Activated gamma-delta T cell treated with anti-CD3 and anti-CD28 coated beads, Interleukin-2, amount 50 U/mL, for 16 hours (primary cell): Measurements from ENCODE around the gene EVA1C.
"Not testable (repeated sequence)": the region's sequence is repeated elsewhere in the genome, so short reads cannot be mapped to it uniquely, and the experiment has no call there.

Experiments
- DNase-seq: peaks from one replicate; pipeline ENCODE4 v3.0.0-alpha.2; 2020; ENCODE audit warnings: low read depth

Gene EVA1C

DNA sequence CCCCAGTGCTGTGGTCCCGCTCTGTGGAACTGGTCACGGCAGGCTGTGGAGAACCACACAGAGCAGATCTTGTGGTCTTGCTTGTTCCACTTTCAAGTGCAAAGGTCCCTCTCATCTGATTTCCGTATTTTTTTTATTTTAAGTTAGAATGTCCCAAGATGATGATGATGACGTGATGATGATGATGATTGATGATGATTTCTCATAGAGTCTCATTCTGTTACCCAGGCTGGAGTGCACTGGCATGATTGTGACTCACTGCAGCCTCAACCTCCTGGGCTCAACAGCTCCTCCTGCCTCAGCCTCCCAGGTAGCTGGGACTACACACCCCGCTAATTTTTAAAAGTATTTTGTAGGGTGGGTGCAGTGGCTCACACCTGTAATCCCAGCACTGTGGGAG lies 12.2 kb downstream of the EVA1C start:
- no peak for DNase-seq

DNA sequence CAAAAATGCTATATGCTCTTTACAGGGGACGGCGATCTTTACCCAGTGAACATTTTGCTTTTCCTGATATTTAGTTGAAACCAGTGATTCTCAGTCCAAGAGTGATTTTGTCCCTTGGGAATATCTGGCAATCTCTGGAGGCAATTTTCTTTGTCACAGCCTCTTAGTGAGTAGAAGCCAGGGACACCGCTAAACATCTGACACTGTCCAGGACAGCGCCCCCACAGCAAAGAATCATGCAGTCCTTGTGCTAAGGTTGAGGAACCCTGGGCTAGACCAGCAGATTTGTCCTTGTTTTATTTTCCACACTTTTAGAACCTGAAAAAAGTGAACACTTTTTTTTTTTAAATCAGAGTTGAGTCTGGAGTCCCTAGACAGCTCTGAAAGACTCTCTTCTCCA lies 13.1 kb downstream of the EVA1C start:
- no peak for DNase-seq

DNA sequence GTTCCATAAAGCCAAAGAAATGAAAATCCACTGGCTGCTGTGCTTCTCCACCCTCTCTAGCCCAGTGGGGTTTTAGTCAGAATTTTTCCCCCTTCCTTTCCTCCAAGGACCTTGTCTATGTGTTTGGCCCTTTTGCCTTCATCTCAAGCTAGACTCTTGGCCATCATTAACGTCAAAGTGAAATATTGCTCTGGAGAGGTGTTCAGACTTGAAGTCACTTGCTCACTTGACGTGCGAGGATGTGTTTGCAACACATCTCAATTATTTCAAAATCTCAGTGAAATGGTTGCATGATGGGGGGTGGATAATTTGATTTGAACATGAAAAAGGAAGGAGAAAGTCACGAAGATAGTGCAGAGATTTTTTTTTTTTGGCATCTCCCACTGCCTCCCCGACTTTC lies 13.6 kb downstream of the EVA1C start:
- no peak for DNase-seq

DNA sequence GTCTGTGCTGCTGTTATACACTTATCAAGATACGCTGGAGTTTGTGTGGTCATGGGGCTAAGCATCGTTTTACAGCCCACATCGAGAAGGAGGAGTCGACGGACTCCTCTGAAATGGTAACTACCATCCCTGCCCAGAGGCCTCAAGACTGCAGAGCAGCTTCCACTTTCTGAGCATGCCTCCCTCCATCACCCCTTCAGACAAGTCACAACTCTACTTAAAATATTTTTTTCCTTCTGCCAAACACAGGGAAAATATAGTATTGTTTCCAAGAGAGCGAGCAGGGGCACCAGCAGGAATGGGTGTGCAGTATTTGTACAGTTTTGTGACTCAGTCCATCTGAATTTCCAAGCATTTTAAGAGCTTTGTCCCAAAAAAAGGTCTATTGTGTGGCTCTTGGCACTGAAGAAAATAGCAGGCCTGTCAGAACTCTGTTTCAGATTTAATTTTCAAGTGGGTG lies 14.1 kb downstream of the EVA1C start:
- no peak for DNase-seq

DNA sequence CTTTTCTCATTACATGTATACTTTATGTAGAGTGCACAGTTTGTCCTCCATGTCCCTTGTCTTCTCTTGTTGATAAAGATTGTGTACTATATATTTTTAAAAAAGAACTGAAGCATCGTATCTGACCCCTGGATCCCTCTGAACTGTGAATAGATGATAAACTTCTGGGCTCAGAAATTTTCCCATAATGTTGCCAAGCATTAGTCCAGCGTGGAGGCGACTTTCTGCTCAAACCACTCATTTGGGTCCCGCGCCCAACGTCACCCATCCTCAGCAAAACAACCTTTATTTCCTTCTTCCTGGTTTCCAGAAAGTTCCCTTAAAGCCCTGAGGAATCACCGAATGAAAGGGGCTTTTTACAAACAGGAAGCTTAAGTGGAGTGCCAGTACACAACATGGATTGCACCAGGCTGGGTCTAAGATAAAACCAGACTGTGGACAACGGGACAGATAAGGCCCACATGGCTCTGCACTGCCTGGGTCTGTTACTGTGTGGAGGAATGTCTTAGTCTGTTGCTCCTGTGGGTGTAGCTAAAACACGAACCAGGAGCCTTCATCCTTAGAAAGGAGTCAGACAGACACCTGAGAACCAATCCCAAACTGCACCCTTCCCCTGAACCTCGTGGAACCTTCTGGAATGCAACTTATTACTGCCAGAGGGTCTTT lies 15.6 kb downstream of the EVA1C start:
- no peak for DNase-seq

DNA sequence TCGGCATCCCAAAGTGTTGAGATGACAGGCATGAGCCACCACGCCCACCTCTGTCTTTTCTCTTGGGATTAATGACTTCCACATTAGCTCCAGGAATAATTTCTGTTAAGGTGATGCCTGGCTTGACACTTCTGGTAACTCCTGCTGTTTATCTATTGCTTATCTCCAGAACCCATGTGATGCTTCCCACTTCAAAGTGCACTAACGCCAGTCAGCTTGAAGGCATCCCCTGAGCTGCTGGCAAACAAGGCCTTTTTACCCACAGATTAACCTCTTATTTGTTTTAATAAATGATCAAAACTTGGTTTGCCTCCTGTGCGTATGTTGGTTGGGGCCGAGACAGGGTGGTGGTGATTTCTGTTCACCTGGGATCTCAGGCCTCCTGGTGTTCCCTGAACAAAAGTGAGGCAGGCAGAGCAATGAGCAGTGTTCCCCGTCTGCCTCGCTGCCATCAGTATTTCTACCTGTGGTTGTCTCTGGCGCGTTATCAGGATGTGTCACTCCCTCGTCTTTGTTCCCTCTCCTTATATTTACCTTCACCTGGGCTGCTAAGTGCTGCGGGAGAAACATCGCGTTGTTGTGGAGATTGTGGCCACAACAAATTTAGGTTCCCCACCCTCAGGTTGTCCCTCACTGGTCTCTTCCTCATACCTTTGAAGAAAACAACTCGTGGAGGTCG lies 20.6 kb downstream of the EVA1C start:
- not testable (repeated sequence) for DNase-seq

DNA sequence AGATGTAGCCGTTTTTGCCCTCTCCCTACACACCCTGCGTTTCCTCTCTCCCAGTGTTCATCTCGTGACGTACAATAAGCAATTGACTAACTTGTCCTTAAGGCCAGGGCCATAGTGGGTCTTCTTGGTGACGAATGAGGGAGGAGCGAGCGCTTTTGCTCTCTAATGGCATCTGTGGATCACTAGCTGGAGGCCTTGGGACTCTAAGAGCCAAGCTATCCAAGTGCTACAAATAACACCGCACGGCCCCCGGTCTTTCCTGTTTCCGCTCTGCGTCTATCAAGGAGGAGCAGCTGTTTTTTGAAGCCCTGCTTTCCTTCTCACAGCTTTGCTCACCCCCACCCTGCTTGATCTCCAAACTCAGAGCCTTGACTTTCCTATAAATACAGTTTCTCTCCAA lies 25.2 kb downstream of the EVA1C start:
- DNase-seq, result no peak

DNA sequence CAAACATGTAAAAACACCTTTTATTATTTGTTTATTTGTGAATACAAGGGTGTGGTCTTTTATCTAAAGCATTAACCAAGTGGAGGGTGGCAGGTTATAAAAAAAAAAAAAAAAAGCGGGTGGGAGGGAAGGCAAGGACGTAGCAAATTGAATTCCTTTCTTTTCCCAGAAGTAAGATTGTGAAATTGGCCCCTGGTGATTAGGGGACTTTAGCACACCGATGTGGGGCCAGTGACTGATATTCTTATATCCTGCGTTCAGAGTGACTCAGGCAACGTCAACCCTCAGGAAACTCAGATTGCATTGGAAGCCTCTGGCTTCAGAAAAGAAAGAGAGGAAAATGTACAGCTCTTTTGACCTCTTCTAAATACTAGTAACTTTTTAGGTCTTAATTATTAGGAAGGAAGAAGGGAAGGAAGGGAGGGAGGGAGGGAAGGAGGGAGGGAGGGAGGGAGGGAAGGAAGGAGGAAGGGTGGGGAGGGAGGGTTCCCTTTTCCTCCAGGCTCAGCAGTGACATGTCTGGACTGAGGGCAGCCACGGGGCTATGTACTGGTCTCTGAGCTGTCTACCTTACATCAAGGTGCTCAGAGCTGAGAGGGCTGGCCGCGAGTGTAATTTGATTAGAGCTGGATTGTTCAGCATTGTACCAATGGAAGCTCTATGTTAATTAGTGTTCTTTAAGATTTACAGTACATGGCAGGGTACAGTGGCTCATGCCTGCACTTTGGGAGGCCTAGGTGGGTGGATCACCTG lies 30.2 kb downstream of the EVA1C start:
- DNase-seq, result no peak

DNA sequence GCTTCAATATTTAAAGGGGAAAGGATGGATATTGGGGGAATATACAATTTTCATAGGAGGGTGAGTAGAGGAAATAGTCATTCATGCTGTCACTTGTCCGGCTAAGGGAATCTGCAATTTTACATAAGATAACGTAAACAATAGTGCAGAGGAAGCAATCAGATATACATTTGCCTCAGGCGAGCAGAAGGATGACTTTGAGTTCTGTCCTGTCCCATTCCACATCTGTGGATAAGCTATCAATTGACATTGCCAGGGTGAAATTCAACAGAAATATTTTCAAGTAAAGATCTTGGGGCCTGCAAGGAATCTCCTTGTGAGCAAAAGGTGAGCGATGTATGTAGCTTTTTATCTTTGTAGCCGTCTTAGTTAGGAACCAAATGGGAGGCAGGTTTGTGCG lies 32.6 kb downstream of the EVA1C start:
- DNase-seq, result no peak

DNA sequence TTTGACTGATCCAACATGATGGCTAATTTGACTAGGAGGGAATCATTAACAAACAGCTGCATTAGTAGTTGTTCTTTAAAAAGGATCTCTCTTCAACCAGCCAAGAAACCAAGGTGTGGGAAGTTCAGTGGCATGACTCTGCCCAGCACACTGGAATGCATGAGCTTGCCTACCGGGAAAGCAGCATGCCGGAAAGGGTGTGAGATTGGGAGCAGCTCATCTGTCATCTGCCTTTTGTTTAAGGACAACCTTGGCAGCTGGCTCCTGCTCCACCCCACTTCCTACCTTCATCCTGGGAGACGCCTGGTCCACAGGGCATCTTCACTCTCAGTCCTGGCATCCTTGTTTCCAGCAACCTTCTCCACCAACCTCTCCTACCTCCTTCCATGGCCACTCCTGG lies 33.9 kb downstream of the EVA1C start:
- DNase-seq, result not testable (repeated sequence)

DNA sequence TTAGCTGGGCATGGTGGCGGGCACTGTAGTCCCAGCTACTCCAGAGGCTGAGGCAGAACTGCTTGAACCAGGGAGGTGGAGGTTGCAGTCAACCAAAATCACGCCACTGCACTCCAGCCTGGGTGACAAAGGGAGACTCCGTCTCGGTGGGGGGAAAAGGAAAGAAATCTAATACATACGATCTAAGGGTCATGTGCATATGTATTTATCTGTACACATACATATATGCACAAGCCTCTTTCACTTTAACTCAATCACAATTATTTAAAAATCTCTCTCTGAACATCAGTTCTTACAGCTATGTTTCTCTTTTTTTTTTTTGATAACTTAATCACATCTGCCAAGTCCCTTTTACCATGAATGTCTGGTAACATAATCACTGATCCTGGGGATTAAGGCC lies 34.7 kb downstream of the EVA1C start:
- no peak for DNase-seq

DNA sequence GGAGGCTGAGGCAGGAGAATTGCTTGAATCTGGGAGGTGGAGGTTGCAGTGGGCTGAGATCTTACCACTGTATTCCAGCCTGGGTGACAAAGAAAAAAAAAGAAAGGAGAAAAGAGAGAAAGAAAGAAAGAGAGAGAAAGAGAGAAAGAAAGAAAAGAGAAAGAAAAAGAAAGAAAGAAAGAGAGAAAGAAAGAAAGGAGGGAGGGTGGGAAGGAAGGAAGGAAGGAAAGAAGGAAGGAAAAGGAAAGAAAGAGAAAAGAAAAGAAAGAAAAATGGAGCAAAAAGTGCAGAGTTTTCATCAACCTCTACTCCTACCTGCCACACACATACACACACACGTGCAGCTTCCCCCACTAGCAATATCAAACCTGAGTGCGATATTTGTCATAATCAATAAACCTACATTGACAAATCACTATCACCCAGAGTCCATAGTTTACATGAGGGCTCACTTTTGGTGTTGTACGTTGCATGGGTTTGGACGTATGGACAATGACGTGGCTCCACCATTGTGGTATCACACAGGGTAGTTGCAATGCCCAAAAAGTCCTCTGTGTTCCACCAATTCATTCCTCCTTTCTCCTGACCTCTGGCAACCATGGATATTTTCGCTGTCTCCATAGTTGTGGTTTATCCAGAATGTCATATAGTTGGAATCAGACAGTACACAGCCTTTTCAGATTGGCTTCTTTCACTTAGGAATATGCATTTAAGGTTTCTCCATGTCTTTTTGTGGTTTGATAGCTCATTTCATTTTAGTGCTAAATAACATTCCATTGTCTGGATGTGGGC lies 36.5 kb downstream of the EVA1C start:
- no peak for DNase-seq

DNA sequence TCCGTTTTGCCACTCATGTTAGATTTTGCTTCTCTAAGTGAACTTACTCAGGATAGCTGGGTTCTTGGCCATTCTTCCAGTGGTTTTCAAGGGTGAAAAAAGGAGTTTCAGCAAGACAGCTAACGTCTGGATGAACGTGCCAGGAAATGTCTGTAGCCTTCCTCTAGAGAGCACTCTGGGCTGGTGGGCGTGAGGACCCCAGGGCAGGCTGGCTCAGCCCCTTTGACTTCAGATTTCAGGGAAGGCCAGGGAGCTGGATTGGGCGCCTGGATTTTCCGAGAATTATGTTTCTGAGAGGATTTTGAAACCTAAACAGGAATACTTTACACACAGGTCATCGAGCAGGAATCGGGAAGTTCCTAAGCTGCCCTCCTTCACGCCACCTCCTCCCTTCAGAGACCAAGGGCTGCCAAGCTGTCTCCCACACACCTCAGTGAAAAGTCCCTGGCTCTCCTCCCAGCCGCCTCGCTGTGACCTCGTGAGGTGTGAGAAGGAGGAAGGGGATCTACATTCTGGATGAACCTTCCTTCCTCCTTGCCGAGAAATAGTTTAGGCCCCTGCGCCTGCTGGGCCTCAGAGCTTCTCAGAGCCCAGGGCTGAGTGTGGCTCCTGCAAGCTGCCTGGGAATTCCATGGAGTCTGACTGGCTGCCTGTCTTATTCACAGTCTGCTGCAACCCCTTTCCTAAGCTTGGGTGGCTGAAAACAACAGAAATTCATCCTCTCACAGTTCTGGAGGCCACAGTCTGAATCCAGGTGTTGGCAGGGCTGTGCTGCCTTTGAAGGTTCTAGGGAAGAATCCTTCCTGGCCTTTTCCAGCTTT lies 38.6 kb downstream of the EVA1C start:
- not testable (repeated sequence) for DNase-seq

DNA sequence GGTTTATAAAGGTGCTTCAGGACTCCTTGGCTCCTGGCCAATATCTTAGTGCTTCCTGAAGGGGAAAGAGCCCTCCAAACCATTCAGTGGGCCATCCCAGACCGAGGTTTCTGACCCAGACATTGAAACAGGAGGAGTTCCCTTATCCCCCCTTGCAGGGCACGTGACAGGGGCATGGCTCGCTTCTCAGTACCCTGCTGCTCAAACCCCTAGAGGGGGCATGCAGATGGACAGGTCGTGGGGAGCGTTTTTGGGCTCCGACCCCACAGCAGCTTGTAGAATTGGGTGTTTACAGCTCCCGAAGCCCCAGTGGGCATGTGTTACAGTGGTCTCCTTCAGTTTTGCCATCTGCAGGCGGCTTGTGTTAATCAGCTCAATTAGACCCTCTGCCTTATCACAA lies 39.7 kb downstream of the EVA1C start:
- not testable (repeated sequence) for DNase-seq

DNA sequence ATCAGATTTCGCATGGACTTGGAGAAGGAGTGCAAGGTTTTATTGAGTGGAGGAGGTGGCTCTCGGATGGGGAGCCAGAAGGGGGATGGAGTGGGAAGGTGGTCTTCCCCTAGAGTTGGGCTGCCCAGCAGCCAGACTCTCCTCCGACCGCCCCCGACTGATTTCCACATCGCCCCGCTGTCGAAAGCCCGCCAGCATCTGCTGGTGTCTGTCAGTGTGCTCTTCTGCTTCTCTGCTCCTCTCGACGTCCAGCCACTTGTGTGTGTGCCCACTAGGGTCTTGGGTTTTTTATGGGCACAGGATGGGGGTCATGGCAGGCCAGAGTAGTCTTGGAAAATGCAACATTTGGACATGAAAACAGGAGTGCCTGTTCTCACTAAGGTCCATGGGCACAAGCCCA lies 40.1 kb downstream of the EVA1C start:
- no peak for DNase-seq

DNA sequence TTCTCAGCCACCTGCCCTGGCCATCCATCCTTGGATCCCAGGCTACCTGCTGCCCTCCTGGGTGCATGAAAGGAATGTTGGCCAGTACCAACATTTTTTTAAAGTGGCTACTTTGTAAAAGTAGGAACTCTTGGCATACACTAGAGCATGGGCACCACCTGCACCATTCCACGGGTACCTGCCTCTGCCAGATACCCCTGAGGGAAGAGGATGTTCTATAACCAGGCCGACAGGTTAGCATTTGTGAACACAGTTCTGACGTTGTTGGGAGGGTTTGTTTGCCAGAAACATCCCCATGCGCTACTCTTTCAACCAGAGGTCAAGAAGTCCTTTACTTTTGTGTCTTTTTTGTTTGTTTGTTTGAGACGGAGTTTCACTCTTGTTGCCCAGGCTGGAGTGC lies 43.0 kb downstream of the EVA1C start:
- no peak for DNase-seq

DNA sequence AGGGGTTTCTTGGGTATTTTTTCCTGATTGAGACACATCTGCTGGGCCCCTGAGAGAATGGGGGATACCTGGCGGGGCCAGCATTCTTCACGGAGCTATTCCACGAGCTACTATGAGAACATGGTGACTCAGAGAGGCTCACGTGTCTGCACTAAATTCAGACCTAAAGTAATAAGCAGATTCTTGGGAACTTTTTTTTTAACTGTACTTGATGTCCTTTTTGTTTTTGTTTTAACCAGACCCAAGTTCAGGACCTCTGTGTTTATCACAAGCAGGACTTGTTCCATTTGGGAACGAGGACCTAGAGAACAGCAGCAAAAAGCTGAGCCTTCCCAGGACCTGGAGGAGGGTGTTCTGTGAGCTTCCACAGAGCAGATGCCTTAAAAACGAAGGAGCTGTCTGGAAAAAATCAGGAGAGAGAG lies 44.0 kb downstream of the EVA1C start:
- DNase-seq, result no peak

DNA sequence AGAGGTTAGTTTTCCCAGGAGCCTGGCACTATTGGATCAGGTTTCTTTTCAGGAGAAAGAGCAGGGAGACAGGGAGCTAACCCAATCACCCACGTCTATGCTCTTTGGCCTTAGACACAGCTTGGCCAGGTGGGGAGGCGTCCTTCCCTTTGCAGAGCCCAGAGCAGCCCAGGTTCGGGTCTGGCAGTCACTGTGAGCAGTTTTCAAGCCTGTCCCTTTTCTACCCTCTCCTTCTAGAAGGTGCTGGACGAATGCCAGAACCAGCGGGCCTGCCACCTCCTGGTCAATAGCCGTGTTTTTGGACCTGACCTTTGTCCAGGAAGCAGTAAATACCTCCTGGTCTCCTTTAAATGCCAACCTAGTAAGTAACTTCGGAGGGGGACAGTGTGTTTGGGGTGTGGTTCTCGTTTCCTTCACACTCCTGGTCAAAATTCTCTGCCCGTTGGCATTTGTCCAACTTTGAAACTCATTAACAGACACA lies 44.9 kb downstream of the EVA1C start:
- no peak for DNase-seq

DNA sequence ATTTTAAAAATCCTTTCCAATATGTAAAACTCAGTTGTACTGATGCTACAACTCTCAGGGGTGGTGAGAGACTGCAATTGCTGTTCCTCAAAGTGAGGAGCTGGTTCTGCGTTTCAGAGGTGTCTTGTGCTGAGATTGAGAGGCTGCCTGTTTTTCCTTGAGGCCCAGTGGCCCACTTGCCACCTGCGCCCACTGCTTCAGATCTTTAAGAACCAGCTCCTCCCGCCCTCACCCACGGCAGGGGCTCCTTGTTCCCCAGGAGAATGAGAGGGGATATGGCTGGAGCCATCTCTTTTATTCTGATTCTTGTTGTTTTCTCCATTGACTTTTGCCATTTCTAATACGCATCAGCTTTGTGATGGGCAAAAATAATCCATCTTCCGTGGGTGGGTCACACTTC lies 45.5 kb downstream of the EVA1C start:
- no peak for DNase-seq

DNA sequence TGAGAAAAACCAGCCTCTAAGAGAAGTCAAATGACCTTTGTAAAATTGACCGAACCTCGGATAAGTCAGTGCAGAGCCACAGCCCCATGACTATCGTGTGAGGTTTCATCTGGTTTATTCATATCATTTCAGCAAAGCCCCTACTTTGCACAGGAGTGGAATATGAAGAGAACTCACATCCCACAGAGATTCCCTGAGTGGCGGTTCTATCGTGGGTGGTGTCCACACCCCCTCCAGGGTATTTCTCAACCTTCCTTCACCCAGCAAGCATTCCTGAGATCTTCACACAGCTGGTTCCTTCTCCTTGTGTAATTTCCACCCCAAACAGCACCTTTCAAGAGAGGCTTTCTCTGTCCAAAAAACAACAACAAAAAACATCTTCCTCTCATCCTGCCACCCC lies 47.5 kb downstream of the EVA1C start:
- no peak for DNase-seq

DNA sequence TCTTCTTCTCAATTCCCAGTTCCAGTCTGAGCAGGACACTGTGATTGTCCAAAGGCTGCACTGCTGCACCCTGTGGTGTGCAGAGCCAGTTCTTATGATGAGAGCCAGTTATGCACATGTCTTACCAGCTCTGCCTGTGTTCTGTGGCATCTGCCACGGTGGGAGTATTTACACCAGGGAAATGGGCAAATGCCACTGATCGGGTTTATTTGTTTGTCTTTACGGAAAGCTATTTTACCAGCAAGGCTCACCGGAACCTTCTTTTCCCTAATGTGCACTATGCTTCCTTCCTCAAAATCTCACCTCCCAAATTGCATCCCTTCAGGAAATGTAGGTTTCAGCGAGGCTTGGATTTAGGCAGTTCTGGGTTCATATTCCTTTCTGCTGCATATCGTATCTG lies 49.0 kb downstream of the EVA1C start:
- no peak for DNase-seq
